GM12878 (cell line): ENCODE data around the gene VAC14. TPM values are rescaled to one million over a fixed set of nuclear protein-coding genes. Genes with fewer than 3 reads are reported as not detected.

ENCODE experiments used
- ATAC-seq: fragments of 200-7000 bp; cut with Tn5 transposase; 3 replicates; pipeline ENCODE4 v1.9.1; 2020; ENCODE audit warnings: mild to moderate bottlenecking, moderate library complexity
- BruUV-seq: library from RNA; stranded (reverse); fragments of 400-500 nt; replicated peaks from 2 replicates; lab custom pipeline; 2021; lab: Mats Ljungman, UMichigan
- CTCF ChIA-PET: fragments of 300-600 bp; sonication (Branson Sonifier 250); formaldehyde crosslinking; extraction: SDS; loops from one replicate; lab custom pipeline; 2021; ENCODE audit warnings: inconsistent platforms; lab: Yijun Ruan, JAX
- POLR2A ChIA-PET: fragments of 350-600 bp; formaldehyde crosslinking; extraction: SDS; loops from one replicate; lab custom pipeline; 2021; ENCODE audit warnings: inconsistent platforms; lab: Charles Lee
- RAD21 ChIA-PET: fragments of 300-600 bp; sonication (Branson Sonifier 250); formaldehyde crosslinking; loops from one replicate; lab custom pipeline; 2023; ENCODE audit warnings: antibody characterized with exemption; ENCODE audit not compliant: unreplicated experiment; lab: Charles Lee
- SMC1A ChIA-PET: fragments of 300-600 bp; sonication (Branson Sonifier 250); formaldehyde crosslinking; loops from one replicate; lab custom pipeline; 2023; ENCODE audit not compliant: unreplicated experiment, uncharacterized antibody; lab: Charles Lee
- DNase-seq: peaks from one replicate; pipeline ENCODE4 v3.0.0-alpha.2; 2011; ENCODE audit warnings: low read depth, low spot score
- FAIRE-seq: peaks from 3 replicates; lab custom pipeline; 2011; peaks lifted over from hg19 to GRCh38; lab: Jason Lieb, UNC
- H2AFZ ChIP-seq: 2 replicates; pipeline ENCODE4 v1.6.0; 2011; ENCODE audit warnings: low read depth, low read length, control low read depth; ENCODE audit not compliant: control insufficient read depth
- H3K27ac ChIP-seq: 2 replicates; pipeline ENCODE4 v1.5.1; 2011; ENCODE audit warnings: control low read depth; ENCODE audit not compliant: control insufficient read depth, insufficient read depth
- H3K27me3 ChIP-seq, 2 experiments: replicated peaks in 1 of 2; 2 replicates each; pipeline versions ENCODE4 v1.6.0 to v1.6.1; 2011; ENCODE audit warnings: low read length in 1 of 2; ENCODE audit not compliant: control insufficient read depth in 2 of 2, insufficient read depth in 2 of 2
- H3K36me3 ChIP-seq, 2 experiments: 2 replicates each; pipeline ENCODE4 v1.5.1; 2011; ENCODE audit warnings: low read length in 1 of 2; ENCODE audit not compliant: control insufficient read depth in 2 of 2, insufficient read depth in 2 of 2
- H3K4me1 ChIP-seq: 2 replicates; pipeline ENCODE4 v1.6.1; 2011; ENCODE audit warnings: mild to moderate bottlenecking, low read length, moderate library complexity, mixed read lengths; ENCODE audit not compliant: control insufficient read depth, insufficient read depth
- H3K4me2 ChIP-seq: 2 replicates; pipeline ENCODE4 v1.6.0; 2011; ENCODE audit warnings: control low read depth; ENCODE audit not compliant: control insufficient read depth, insufficient read depth
- H3K4me3 ChIP-seq: fragments of 200-600 bp; sonication (generic); 2 replicates; pipeline ENCODE4 v1.5.1; 2016
- H3K79me2 ChIP-seq: 2 replicates; pipeline ENCODE4 v1.6.0; 2011; ENCODE audit warnings: low read length; ENCODE audit not compliant: control insufficient read depth, insufficient read depth
- H3K9ac ChIP-seq: 2 replicates; pipeline ENCODE4 v1.8.0; 2011; ENCODE audit warnings: low read length, control low read depth, mixed read lengths; ENCODE audit not compliant: control insufficient read depth, insufficient read depth
- H3K9me3 ChIP-seq: replicated peaks from 3 replicates; pipeline ENCODE4 v1.5.1; 2011; ENCODE audit warnings: mild to moderate bottlenecking, low read length; ENCODE audit not compliant: control insufficient read depth, insufficient read depth
- H4K20me1 ChIP-seq: 2 replicates; pipeline ENCODE4 v1.6.0; 2011; ENCODE audit not compliant: control insufficient read depth, insufficient read depth
- CEBPB ChIP-seq, 2 experiments: fragments of 150-350 bp in 1 of 2; IDR thresholded peaks; 2 replicates each; pipeline ENCODE4 v1.6.1; 2012 to 2014; ENCODE audit warnings: low read depth in 2 of 2, low read length in 2 of 2, borderline replicate concordance in 1 of 2, inconsistent platforms in 1 of 2
- CTCF ChIP-seq, 3 experiments: IDR thresholded peaks in 2 of 3; conservative IDR thresholded peaks in 1 of 3; 2 replicates each; pipeline ENCODE4 v1.5.1; 2011; ENCODE audit warnings: low read depth in 3 of 3, low read length in 3 of 3, mild to moderate bottlenecking in 3 of 3, control low read depth in 2 of 3, moderate library complexity in 2 of 3, inconsistent platforms in 1 of 3, mixed read lengths in 1 of 3; ENCODE audit not compliant: control insufficient read depth in 2 of 3, insufficient read depth in 1 of 3; ENCODE audit errors: extremely low read depth in 1 of 3
- IRF3 ChIP-seq: fragments of 450-650 bp; IDR thresholded peaks from 2 replicates; pipeline ENCODE4 v1.6.1; 2014; ENCODE audit warnings: mild to moderate bottlenecking
- MYC ChIP-seq: IDR thresholded peaks from 2 replicates; pipeline ENCODE4 v1.6.1; 2011; ENCODE audit warnings: mild to moderate bottlenecking, low read length, moderate library complexity, inconsistent platforms; ENCODE audit not compliant: insufficient read depth, insufficient replicate concordance, insufficient read length, severe bottlenecking
- NR2F1 ChIP-seq: fragments of 450-650 bp; conservative IDR thresholded peaks from 2 replicates; pipeline ENCODE4 v1.6.1; 2017; ENCODE audit warnings: mild to moderate bottlenecking
- ZBED1 ChIP-seq: IDR thresholded peaks from 2 replicates; pipeline ENCODE4 v1.6.1; 2016; ENCODE audit warnings: borderline replicate concordance
- ZBTB11 ChIP-seq: fragments of 450-650 bp; formaldehyde crosslinking; IDR thresholded peaks from 2 replicates; pipeline ENCODE4 v1.5.0; 2022; ENCODE audit warnings: mild to moderate bottlenecking, missing genetic modification characterization
- WGBS: methylation state at CpG from one replicate; pipeline ENCODE4 v1.1.6; 2016; ENCODE audit warnings: low lambda C conversion rate; ENCODE audit not compliant: insufficient replicate concordance, insufficient coverage; ENCODE audit errors: missing lambda C conversion rate; 5-methylcytosine and 5-hydroxymethylcytosine counted together
- in situ Hi-C: fragments of 300-500 bp; cut with MboI; formaldehyde crosslinking; loops from 9 replicates; pipeline ENCODE4 v1.14.3; 2018; ENCODE audit warnings: mixed read lengths
- intact Hi-C: fragments of 100-400 bp; cut with micrococcal nuclease; formaldehyde crosslinking; loops from one replicate; pipeline ENCODE4 v1.14.2; 2022; ENCODE audit not compliant: unreplicated experiment
- polyA plus RNA-seq, 11 experiments: library from polyadenylated mRNA; depleted of rRNA in 4 of 11; unstranded in 6 of 11; stranded (reverse) in 5 of 11; fragments of >200 nt; fragmentation: Nextera tagmentation in 4 of 11; fragmentation: Illumina TruSeq in 1 of 11; extraction: Ambion mirVana in 4 of 11; extraction: Trizol in 1 of 11; gene quantifications; 1 replicate in 1 of 11; 2 replicates in 10 of 11; pipeline versions ENCODE4 v1.2.1 to v1.2.3, GENCODE V29; 2011 to 2016; ENCODE audit warnings: inconsistent platforms in 2 of 11, missing spikeins in 2 of 11, low read depth in 1 of 11
- total RNA-seq, 4 experiments: library from RNA; depleted of rRNA in 3 of 4; stranded (reverse); fragments of >200 nt in 3 of 4; fragmentation: Illumina TruSeq in 1 of 4; extraction: Trizol in 1 of 4; gene quantifications; 2 replicates each; pipeline versions ENCODE4 v1.2.1 to v1.2.3, GENCODE V29; 2013 to 2021

Gene VAC14
- total and polyA plus RNA-seq, 10 of the 15 experiments (the other 5 are each of a cell fraction or from before 2014, with no cell fraction given) = 1.3 to 45.5 (median 25.5) TPM

DNA sequence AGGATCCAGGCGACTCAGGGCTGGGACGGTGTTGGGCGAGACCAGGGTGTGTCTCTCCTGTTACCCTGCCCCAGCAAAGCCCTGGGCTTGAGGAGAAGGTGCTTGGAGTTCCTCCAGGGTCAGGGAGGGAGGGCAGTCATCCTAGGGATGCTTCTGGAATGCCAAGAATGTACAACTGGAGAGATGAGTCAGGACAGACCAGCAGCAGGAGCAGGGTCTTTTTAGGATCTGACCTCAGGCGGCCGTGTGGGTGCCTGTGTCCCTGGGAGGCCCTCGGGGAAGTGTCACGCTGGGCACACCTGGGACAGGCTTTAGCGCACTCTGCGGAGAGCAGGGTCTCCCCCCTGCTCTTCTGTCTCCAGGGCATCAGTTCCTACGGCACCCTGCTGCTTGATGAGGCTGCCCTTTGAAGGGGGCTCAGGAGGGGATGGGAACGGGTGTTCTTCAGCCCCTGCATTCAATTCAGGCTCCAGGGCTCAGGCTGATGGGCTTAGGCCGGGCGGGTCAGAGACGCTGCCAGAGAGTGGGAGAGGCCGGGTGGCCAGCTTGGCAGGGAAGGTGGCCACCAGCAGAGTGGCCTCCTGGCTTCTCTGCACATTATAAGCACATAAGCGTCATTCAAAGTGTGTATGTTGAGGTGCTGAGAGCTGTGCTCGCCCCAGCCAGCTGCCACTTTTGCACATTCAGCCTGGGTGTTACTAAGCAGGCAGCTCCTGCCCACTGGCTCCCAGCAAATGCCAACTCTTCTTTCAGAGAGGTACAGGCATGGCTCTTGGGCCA lies 106.7 kb downstream of the VAC14 start:
- RAD21 ChIA-PET = no interaction called here
- POLR2A ChIA-PET = no interaction called here
- no peaks in the 10 kb centered on the region for H3K4me1 ChIP-seq
- in situ Hi-C loops = no loop called here
- H3K79me2 ChIP-seq = no peaks in the 10 kb centered on the region
- ATAC-seq = no peak
- no peak for DNase-seq
- no peaks in the 10 kb centered on the region for H3K27me3 ChIP-seq
- intact Hi-C loops = no loop called here
- no peak overlapping the region for H3K4me2 ChIP-seq
- H2AFZ ChIP-seq = no peak overlapping the region
- H4K20me1 ChIP-seq = no peaks in the 10 kb centered on the region
- no peak for FAIRE-seq
- peaks cover 0 to 2% of the 10 kb centered on the region in 2 experiments; a peak in 3 of 4 replicates for H3K36me3 ChIP-seq
- H3K9me3 ChIP-seq = no peaks in the 10 kb centered on the region
- TF ChIP-seq CEBPB (IDR thresholded peaks at IDR 0.05; ENCODE audit: borderline replicate concordance in 1 of 2, low read depth in 2 of 2, low read length in 2 of 2) = no peak
- TF ChIP-seq, all 136 proteins: peak for 0
- WGBS = 90% methylated on average over 17 of the region's 17 CpGs
- H3K9ac ChIP-seq = no peak overlapping the region
- ChIA-PET SMC1A (no interaction called here), CTCF (no interaction called here)
- BruUV-seq = no TSS peak
- no peak overlapping the region for H3K27ac ChIP-seq
- no peak overlapping the region for H3K4me3 ChIP-seq

- no peak overlapping the region for H3K9ac ChIP-seq
- TF ChIP-seq IRF3 (no peak), ZBTB11 (CRISPR knock-in tag) (no peak), MYC (no peak), NR2F1 (no peak), ZBED1 (no peak), CTCF (IDR thresholded peaks at IDR 0.05 in 2 of 3, conservative IDR thresholded peaks at IDR 0.05 in 1 of 3; ENCODE audit: control insufficient read depth in 2 of 3, extremely low read depth in 1 of 3, insufficient read depth in 1 of 3, low read depth in 3 of 3, low read length in 3 of 3) (no peak)
Measured at GRCh38 chr16:70692873-70693671, 107.9 kb downstream of the VAC14 start.

More at GRCh38 chr16:70692873-70693671, 107.9 kb downstream of the VAC14 start:
- POLR2A ChIA-PET = no interaction called here
- Histone ChIP-seq H3K79me2 (no peaks in the 10 kb centered on the region), H3K4me3 (no peak overlapping the region), H3K4me1 (no peaks in the 10 kb centered on the region), H3K4me2 (no peak overlapping the region), H3K27ac (no peak overlapping the region), H3K36me3 (peaks cover 0 to 2% of the 10 kb centered on the region in 2 experiments; a peak in 2 of 4 replicates), H3K27me3 (no peaks in the 10 kb centered on the region), H3K9me3 (no peaks in the 10 kb centered on the region), H2AFZ (no peak overlapping the region), H4K20me1 (no peaks in the 10 kb centered on the region)
- DNase-seq (no peak), FAIRE-seq (no peak), ATAC-seq (no peak)
- WGBS = 87% methylated on average over 28 of the region's 29 CpGs
- BruUV-seq = no TSS peak
- RAD21 ChIA-PET = no interaction called here
- intact Hi-C loops (no loop called here), in situ Hi-C loops (no loop called here)
- CTCF ChIA-PET = no interaction called here
- SMC1A ChIA-PET = no interaction called here
